ENCODE measurements around the gene WWTR1.

DNA sequence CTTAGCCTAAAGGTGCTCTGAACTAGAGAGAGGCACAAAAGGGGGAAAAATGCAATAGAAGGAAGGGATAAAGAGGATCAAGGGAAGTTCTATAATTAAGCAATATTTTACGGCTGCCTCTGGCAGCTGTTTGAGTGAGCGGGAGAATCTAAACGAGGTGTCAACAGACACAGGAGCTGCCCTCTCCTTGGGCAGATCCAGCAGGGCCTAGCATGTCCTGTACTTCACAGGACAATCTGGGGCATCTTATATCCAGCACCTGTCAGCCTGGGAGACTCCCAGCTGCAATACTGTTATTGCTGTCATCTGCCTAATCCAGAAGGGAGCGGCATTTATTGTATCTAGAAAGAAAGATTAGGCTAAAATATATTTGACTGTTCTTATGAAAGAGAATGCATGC lies 68.9 kb downstream of the WWTR1 start:
- TF ChIP-seq TCF12 (IDR thresholded peaks at IDR 0.05; ENCODE audit: low read depth, low read length) = no peak
- TF ChIP-seq, protein P1, sequence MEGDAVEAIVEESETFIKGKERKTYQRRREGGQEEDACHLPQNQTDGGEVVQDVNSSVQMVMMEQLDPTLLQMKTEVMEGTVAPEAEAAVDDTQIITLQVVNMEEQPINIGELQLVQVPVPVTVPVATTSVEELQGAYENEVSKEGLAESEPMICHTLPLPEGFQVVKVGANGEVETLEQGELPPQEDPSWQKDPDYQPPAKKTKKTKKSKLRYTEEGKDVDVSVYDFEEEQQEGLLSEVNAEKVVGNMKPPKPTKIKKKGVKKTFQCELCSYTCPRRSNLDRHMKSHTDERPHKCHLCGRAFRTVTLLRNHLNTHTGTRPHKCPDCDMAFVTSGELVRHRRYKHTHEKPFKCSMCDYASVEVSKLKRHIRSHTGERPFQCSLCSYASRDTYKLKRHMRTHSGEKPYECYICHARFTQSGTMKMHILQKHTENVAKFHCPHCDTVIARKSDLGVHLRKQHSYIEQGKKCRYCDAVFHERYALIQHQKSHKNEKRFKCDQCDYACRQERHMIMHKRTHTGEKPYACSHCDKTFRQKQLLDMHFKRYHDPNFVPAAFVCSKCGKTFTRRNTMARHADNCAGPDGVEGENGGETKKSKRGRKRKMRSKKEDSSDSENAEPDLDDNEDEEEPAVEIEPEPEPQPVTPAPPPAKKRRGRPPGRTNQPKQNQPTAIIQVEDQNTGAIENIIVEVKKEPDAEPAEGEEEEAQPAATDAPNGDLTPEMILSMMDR (IDR thresholded peaks at IDR 0.05; ENCODE audit: control extremely low read depth in 1 of 3, insufficient read depth in 1 of 3, low read depth in 1 of 3, low read length in 3 of 3) = no peak
- TF ChIP-seq BRCA1 (IDR thresholded peaks at IDR 0.05; ENCODE audit: low read depth, low read length) = no peak
- TF ChIP-seq POLR2A (IDR thresholded peaks at IDR 0.05; ENCODE audit: control extremely low read depth in 1 of 2, low read depth in 2 of 2, low read length in 2 of 2) = no peak
- no peak for TF ChIP-seq EZH2 (IDR thresholded peaks at IDR 0.05; ENCODE audit: low read depth, low read length, severe bottlenecking)
- no peak for TF ChIP-seq EP300 (IDR thresholded peaks at IDR 0.05; ENCODE audit: borderline replicate concordance in 1 of 2, low read depth in 2 of 2, low read length in 2 of 2)
- TF ChIP-seq, protein P2, sequence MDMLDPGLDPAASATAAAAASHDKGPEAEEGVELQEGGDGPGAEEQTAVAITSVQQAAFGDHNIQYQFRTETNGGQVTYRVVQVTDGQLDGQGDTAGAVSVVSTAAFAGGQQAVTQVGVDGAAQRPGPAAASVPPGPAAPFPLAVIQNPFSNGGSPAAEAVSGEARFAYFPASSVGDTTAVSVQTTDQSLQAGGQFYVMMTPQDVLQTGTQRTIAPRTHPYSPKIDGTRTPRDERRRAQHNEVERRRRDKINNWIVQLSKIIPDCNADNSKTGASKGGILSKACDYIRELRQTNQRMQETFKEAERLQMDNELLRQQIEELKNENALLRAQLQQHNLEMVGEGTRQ (IDR thresholded peaks at IDR 0.05; ENCODE audit: low read length) = no peak
